Neural cell (in vitro differentiated cells): ENCODE measurements around the gene MBTD1. TPM values are rescaled to one million over a fixed set of nuclear protein-coding genes. Genes with fewer than 3 reads are reported as not detected.

Experiments
- H2AFZ ChIP-seq: fragments of 200-600, 300-800 bp; sonication (generic), shearing (Covaris generic); 2 replicates; pipeline ENCODE4 v1.6.0; 2014; ENCODE audit warnings: low read depth, mild to moderate bottlenecking, antibody characterized with exemption, low read length, moderate library complexity
- H3F3A ChIP-seq: fragments of 200-600 bp; shearing (Covaris generic); 2 replicates; pipeline ENCODE4 v1.6.1; 2016; ENCODE audit warnings: mild to moderate bottlenecking, moderate library complexity, mixed read lengths, antibody characterized with exemption, low read length; ENCODE audit not compliant: insufficient read depth, poor library complexity, severe bottlenecking
- H3K27ac ChIP-seq: fragments of 200-600, 300-800 bp; sonication (generic), shearing (Covaris generic); 2 replicates; pipeline ENCODE4 v1.5.1; 2014; ENCODE audit warnings: mild to moderate bottlenecking, low read length, moderate library complexity
- H3K27me3 ChIP-seq: fragments of 300-800, 200-600 bp; sonication (generic), shearing (Covaris generic); 2 replicates; pipeline ENCODE4 v1.6.0; 2014; ENCODE audit warnings: mild to moderate bottlenecking, low read depth, low read length, moderate library complexity; ENCODE audit not compliant: insufficient read depth
- H3K36me3 ChIP-seq: fragments of 300-800, 200-600 bp; sonication (generic), shearing (Covaris generic); 2 replicates; pipeline ENCODE4 v1.5.1; 2014; ENCODE audit warnings: mild to moderate bottlenecking, antibody characterized with exemption, low read length, moderate library complexity; ENCODE audit not compliant: insufficient read depth
- H3K4me2 ChIP-seq: fragments of 300-800, 200-600 bp; sonication (generic), shearing (Covaris generic); 2 replicates; pipeline ENCODE4 v1.6.0; 2014; ENCODE audit warnings: mild to moderate bottlenecking, low read length
- H3K4me3 ChIP-seq: fragments of 300-800, 200-600 bp; sonication (generic), shearing (Covaris generic); 2 replicates; pipeline ENCODE4 v1.5.1; 2014; ENCODE audit warnings: mild to moderate bottlenecking, low read length, moderate library complexity
- H3K79me2 ChIP-seq: fragments of 200-600 bp; shearing (Covaris generic); replicated peaks from 2 replicates; pipeline ENCODE4 v1.6.0; 2014; ENCODE audit warnings: mild to moderate bottlenecking, low read length, moderate library complexity; ENCODE audit not compliant: insufficient read depth
- H3K9ac ChIP-seq: fragments of 300-800, 200-600 bp; sonication (generic), shearing (Covaris generic); 2 replicates; pipeline ENCODE4 v1.6.1; 2016; ENCODE audit warnings: mild to moderate bottlenecking, low read length, mixed read lengths
- H3K9me2 ChIP-seq: fragments of 200-600 bp; shearing (Covaris generic); 2 replicates; pipeline ENCODE4 v1.6.1; 2016; ENCODE audit warnings: mild to moderate bottlenecking, low read length, mixed read lengths; ENCODE audit not compliant: insufficient read depth
- H3K9me3 ChIP-seq: fragments of 200-600, 300-800 bp; sonication (generic), shearing (Covaris generic); 2 replicates; pipeline ENCODE4 v1.6.1; 2016; ENCODE audit warnings: mild to moderate bottlenecking, mixed run types, low read length, moderate library complexity, mixed read lengths
- H4K20me1 ChIP-seq: fragments of 200-600 bp; shearing (Covaris generic); 2 replicates; pipeline ENCODE4 v1.6.1; 2016; ENCODE audit warnings: mild to moderate bottlenecking, mixed run types; ENCODE audit not compliant: insufficient read depth
- EZH2 ChIP-seq: fragments of 200-600, 300-800 bp; shearing (Covaris generic), sonication (generic); IDR thresholded peaks from 2 replicates; pipeline ENCODE4 v1.6.1; 2014; ENCODE audit warnings: antibody characterized with exemption, low read length, borderline replicate concordance, mild to moderate bottlenecking; ENCODE audit not compliant: insufficient read depth, poor library complexity, severe bottlenecking
- MXI1 ChIP-seq: fragments of 450-650 bp; conservative IDR thresholded peaks from 2 replicates; pipeline ENCODE4 v1.6.1; 2014; ENCODE audit warnings: antibody characterized with exemption, mild to moderate bottlenecking; ENCODE audit not compliant: poor library complexity, severe bottlenecking
- POLR2AphosphoS5 ChIP-seq: IDR thresholded peaks from 2 replicates; pipeline ENCODE4 v1.6.1; 2012
- SMC3 ChIP-seq: fragments of 450-650 bp; conservative IDR thresholded peaks from 2 replicates; pipeline ENCODE4 v1.6.1; 2014; ENCODE audit warnings: antibody characterized with exemption, mild to moderate bottlenecking, moderate library complexity; ENCODE audit not compliant: poor library complexity
- TAF1 ChIP-seq: IDR thresholded peaks from 2 replicates; pipeline ENCODE4 v1.6.1; 2012; ENCODE audit warnings: low read depth
- polyA plus RNA-seq: library from polyadenylated mRNA; depleted of rRNA; stranded (reverse); fragments of >200 nt; gene quantifications from 2 replicates; pipeline ENCODE4 v1.2.3, GENCODE V29; 2014
- TF ChIP-seq, protein P1 (sequence below): IDR thresholded peaks from 2 replicates; pipeline ENCODE4 v1.6.1; 2012; ENCODE audit warnings: borderline replicate concordance

MBTD1 gene
- polyA plus RNA-seq, 1 donor from 2014 or later, result 70.0 TPM

DNA sequence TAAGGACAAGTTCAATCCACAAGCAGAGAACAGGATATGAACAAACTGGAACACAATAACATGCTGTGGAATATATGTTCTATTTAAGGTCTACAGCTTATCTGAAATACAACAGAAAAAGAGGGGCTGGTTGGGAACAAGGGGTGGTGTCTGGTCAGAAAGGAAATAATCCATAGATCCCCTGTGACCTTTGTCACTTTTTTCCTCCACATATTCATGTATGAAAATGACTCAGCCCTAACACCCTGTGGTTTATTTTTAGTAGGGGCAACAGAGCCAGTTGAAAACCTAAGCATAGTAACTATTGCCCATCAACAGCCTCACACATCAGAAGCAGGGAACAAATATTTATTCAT, 126.9 kb downstream of the MBTD1 start:
- Histone ChIP-seq H4K20me1 (no peaks in the 10 kb centered on the region), H2AFZ (no peak overlapping the region), H3K27ac (no peak overlapping the region), H3F3A (no peaks in the 10 kb centered on the region), H3K27me3 (no peaks in the 10 kb centered on the region), H3K4me3 (no peak overlapping the region), H3K4me2 (no peak overlapping the region), H3K36me3 (no peaks in the 10 kb centered on the region), H3K9ac (no peak overlapping the region), H3K9me3 (no peaks in the 10 kb centered on the region), H3K9me2 (no peaks in the 10 kb centered on the region), H3K79me2 (no peaks in the 10 kb centered on the region)
- no peak for TF ChIP-seq POLR2AphosphoS5
- TF ChIP-seq TAF1, result no peak
- no peak for TF ChIP-seq SMC3

DNA sequence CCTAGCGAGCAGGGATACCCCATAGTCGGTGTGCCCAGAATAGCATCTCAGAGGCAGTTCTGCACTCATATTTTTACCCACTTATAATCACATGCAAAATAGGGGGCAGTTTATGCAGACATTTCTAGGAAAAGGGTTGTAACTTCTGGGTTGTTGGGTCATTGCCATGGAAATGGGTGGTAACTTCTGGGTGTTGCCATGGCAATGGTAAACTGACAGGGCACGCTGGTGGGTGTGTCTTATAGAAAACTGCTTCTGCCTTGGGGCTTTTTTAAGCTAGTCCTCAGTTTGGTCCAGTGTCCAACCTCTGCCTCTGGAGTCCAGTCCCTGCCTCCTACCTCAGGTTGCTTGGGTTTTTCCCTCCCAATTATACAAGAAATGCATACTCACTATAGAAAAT, 131.8 kb downstream of the MBTD1 start:
- no peak overlapping the region for H3K9ac ChIP-seq
- H3K36me3 ChIP-seq, result no peaks in the 10 kb centered on the region
- no peaks in the 10 kb centered on the region for H3K9me2 ChIP-seq
- no peaks in the 10 kb centered on the region for H3F3A ChIP-seq
- no peaks in the 10 kb centered on the region for H3K9me3 ChIP-seq
- H3K27ac ChIP-seq, result no peak overlapping the region
- no peaks in the 10 kb centered on the region for H3K27me3 ChIP-seq
- no peak overlapping the region for H3K4me2 ChIP-seq
- no peaks in the 10 kb centered on the region for H3K79me2 ChIP-seq
- no peaks in the 10 kb centered on the region for H4K20me1 ChIP-seq
- H3K4me3 ChIP-seq, result no peak overlapping the region
- TF ChIP-seq SMC3, result no peak
- no peak for TF ChIP-seq MXI1
- no peak for TF ChIP-seq EZH2
- TF ChIP-seq POLR2AphosphoS5, result no peak
- TF ChIP-seq, protein P1, sequence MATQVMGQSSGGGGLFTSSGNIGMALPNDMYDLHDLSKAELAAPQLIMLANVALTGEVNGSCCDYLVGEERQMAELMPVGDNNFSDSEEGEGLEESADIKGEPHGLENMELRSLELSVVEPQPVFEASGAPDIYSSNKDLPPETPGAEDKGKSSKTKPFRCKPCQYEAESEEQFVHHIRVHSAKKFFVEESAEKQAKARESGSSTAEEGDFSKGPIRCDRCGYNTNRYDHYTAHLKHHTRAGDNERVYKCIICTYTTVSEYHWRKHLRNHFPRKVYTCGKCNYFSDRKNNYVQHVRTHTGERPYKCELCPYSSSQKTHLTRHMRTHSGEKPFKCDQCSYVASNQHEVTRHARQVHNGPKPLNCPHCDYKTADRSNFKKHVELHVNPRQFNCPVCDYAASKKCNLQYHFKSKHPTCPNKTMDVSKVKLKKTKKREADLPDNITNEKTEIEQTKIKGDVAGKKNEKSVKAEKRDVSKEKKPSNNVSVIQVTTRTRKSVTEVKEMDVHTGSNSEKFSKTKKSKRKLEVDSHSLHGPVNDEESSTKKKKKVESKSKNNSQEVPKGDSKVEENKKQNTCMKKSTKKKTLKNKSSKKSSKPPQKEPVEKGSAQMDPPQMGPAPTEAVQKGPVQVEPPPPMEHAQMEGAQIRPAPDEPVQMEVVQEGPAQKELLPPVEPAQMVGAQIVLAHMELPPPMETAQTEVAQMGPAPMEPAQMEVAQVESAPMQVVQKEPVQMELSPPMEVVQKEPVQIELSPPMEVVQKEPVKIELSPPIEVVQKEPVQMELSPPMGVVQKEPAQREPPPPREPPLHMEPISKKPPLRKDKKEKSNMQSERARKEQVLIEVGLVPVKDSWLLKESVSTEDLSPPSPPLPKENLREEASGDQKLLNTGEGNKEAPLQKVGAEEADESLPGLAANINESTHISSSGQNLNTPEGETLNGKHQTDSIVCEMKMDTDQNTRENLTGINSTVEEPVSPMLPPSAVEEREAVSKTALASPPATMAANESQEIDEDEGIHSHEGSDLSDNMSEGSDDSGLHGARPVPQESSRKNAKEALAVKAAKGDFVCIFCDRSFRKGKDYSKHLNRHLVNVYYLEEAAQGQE, result no peak
- no peak overlapping the region for H2AFZ ChIP-seq

Other genes with a start within 250 kb of the MBTD1 start
- 189 and 201 TPM in 2 replicates for gene SPAG9, start 139.2 kb downstream of the MBTD1 start, polyA plus RNA-seq
- gene NME1, start 106.5 kb downstream of the MBTD1 start, polyA plus RNA-seq, result 224 and 262 TPM in 2 replicates
- gene NME2, start 93.6 kb downstream of the MBTD1 start, polyA plus RNA-seq, result 127 and 133 TPM in 2 replicates
- 41.6 and 52.1 TPM in 2 replicates for gene UTP18, start 497 bp upstream of the MBTD1 start, polyA plus RNA-seq